Breast epithelium (tissue), 4 donors: ENCODE results near the gene RUVBL2. TPM values are rescaled to one million over a fixed set of nuclear protein-coding genes. Genes with fewer than 3 reads are reported as not detected.
A peak's percentile ranks its signal among the peaks of the same experiment; 100 is the strongest.

Source experiments
- DNase-seq, 2 donors: peaks; one replicate each; pipeline ENCODE4 v3.0.0-alpha.2; 2019; ENCODE audit warnings: low spot score in 2 of 2
- H3K27ac ChIP-seq, 2 donors: fragments of 200-600 bp; sonication (generic) in 1 of 2; one replicate each; pipeline ENCODE4 v1.5.1; 2016 to 2019; ENCODE audit warnings: mild to moderate bottlenecking in 1 of 2
- H3K27me3 ChIP-seq, 2 donors: fragments of 200-600 bp; sonication (generic) in 1 of 2; one replicate each; pipeline versions ENCODE4 v1.5.1 to v1.6.0; 2017 to 2019; ENCODE audit warnings: control low read depth in 1 of 2, mild to moderate bottlenecking in 1 of 2
- H3K36me3 ChIP-seq: fragments of 200-600 bp; one replicate; pipeline ENCODE4 v1.5.1; 2019
- H3K4me1 ChIP-seq, 2 donors: fragments of 200-600 bp; sonication (generic); one replicate each; pipeline ENCODE4 v1.5.1; 2016 to 2019; ENCODE audit warnings: control low read depth in 1 of 2
- H3K4me3 ChIP-seq, 3 donors: fragments of 200-600 bp; sonication (generic); 1 replicate in 2 of 3; 2 replicates in 1 of 3; pipeline ENCODE4 v1.5.1; 2016 to 2019; ENCODE audit warnings: mild to moderate bottlenecking in 3 of 3, moderate library complexity in 2 of 3
- H3K9me3 ChIP-seq, 2 donors: fragments of 200-600 bp; sonication (generic) in 1 of 2; one replicate each; pipeline ENCODE4 v1.5.1; 2016 to 2019; ENCODE audit warnings: control low read depth in 1 of 2
- CTCF ChIP-seq, 3 donors: fragments of 450-650 bp; IDR thresholded peaks; one replicate each; pipeline ENCODE4 v1.5.1; 2016 to 2017; ENCODE audit warnings: antibody characterized with exemption in 3 of 3, mild to moderate bottlenecking in 3 of 3, moderate library complexity in 3 of 3
- POLR2A ChIP-seq: fragments of 450-650 bp; IDR thresholded peaks from one replicate; pipeline ENCODE4 v1.6.1; 2016; ENCODE audit warnings: antibody characterized with exemption, mild to moderate bottlenecking, moderate library complexity
- POLR2AphosphoS5 ChIP-seq, 3 donors: sonication (generic); formaldehyde crosslinking; IDR thresholded peaks; one replicate each; pipeline ENCODE4 v1.6.1; 2017; ENCODE audit warnings: antibody characterized with exemption in 3 of 3
- intact Hi-C: fragments of 100-400 bp; cut with DNase I; formaldehyde crosslinking; loops from one replicate; pipeline ENCODE4 v1.15.1; 2023; ENCODE audit warnings: low total_unique reads
- total RNA-seq, 3 donors: library from RNA; depleted of rRNA; stranded (reverse); fragments of >200 nt; gene quantifications; one replicate each; pipeline ENCODE4 v1.1.0, GENCODE V29; 2016

Gene RUVBL2
- total RNA-seq, 3 donors from 2014 or later = 74.1 to 104 (median 84.0) TPM

DNA sequence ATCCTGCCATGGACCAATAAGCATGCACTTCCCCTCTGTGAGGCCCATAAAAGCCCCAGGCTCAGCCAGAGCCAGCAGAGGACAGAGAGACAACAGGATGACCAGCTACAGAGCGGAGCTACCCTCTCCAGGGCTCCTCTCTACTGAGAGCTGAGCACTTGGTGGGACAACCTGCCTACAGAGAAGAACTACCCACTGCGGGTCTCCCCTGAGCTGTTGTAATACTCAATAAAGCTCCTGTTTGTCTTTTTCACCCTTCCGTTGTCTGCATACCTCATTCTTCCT, 46.5 kb upstream of the RUVBL2 start:
- H3K4me1 ChIP-seq = no peaks in the 10 kb centered on the region
- TF ChIP-seq POLR2AphosphoS5 (IDR thresholded peaks at IDR 0.05) = no peak
- no peak for TF ChIP-seq CTCF (IDR thresholded peaks at IDR 0.05)
- TF ChIP-seq POLR2A = no peak
- DNase-seq = no peak
- no peaks in the 10 kb centered on the region for H3K27me3 ChIP-seq
- no peaks in the 10 kb centered on the region for H3K36me3 ChIP-seq
- intact Hi-C loops = no loop called here
- no peak overlapping the region for H3K4me3 ChIP-seq
- H3K9me3 ChIP-seq = peaks cover 0 to 3% of the 10 kb centered on the region in 2 donors
- no peak overlapping the region for H3K27ac ChIP-seq

DNA sequence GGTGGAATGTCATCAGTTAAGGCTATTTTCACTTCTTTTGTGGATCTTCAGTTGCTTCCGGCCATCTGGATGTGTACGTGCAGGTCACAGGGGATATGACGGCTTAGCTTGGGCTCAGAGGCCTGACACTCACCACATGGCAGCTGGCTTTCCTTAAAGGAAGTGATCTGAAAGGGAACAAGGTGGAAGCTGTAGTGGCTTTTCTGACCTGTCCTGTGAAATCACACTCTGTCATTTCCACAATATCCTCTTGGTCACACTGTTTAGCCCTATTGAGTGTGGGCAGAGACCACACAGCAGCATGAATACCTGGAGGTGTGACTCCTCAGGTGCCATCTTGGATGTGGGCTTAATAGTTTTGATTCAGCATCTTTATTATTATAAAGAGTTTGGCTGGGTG, 43.5 kb upstream of the RUVBL2 start:
- no peaks in the 10 kb centered on the region for H3K27me3 ChIP-seq
- no peak overlapping the region for H3K4me3 ChIP-seq
- H3K9me3 ChIP-seq = peaks cover 0 to 3% of the 10 kb centered on the region in 2 donors
- TF ChIP-seq CTCF (IDR thresholded peaks at IDR 0.05) = no peak
- TF ChIP-seq POLR2A = no peak
- no peak for TF ChIP-seq POLR2AphosphoS5 (IDR thresholded peaks at IDR 0.05)
- H3K36me3 ChIP-seq = no peaks in the 10 kb centered on the region
- no peak overlapping the region for H3K27ac ChIP-seq
- DNase-seq = no peak
- intact Hi-C loops = no loop called here
- H3K4me1 ChIP-seq = peaks cover 0 to under 1% of the 10 kb centered on the region in 2 donors

DNA sequence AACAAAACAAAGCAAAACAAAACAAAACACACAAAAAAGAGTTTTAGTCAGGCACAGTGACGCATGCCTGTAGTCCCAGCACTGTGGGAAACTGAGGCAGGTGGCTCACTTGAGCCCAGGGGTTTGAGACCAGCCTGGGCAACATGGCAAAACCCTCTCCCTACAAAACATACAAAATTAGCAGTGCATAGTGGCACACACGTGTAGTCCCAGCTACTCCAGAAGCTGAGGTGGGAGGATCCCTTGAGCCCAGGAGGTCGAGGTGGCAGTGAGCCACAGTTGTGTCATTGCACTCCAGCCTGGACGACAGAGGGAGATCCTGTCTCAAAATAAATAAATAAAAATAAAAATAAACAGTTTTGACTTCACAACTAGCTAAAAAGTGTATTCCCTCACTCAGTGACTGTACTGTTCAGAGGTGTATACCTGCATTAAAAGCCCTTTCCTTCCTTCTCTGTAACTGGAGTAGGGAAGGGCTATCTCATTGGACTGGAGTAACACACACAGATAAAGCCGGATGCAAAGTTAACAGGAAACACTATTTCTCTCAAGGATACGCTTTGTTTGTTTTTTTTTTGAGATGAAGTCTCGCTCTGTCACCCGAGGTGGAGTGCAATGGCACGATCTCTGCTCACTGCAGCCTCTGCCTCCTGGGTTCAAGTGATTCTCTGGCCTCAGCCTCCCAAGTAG, 42.7 kb upstream of the RUVBL2 start:
- Histone ChIP-seq H3K4me1 (peaks cover 0 to 9% of the 10 kb centered on the region in 2 donors), H3K9me3 (peaks cover 0 to 3% of the 10 kb centered on the region in 2 donors), H3K27ac (no peak overlapping the region), H3K36me3 (no peaks in the 10 kb centered on the region), H3K4me3 (no peak overlapping the region), H3K27me3 (no peaks in the 10 kb centered on the region)
- TF ChIP-seq POLR2A = no peak
- DNase-seq = no peak
- intact Hi-C loops = no loop called here

DNA sequence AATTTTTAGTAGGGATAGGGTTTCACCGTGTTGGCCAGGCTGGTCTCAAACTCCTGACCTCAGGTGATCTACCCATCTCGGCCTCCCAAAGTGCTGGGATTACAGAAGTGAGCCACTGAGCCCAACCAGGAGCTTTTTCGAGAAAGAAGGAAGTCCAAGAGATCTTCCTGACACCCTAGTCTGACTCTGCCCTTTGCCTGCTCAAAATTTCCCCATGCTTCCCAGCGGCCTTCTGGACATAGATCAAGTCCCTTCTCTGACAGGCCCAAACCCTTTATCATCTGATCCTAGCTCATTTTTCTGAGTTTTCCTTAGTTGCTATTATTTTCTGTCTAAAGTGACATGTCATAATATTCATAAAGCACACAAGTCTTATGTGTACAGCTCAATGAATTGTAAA, 40.5 kb upstream of the RUVBL2 start:
- H3K4me1 ChIP-seq = peaks cover 0 to 9% of the 10 kb centered on the region in 2 donors
- H3K27me3 ChIP-seq = no peaks in the 10 kb centered on the region
- H3K27ac ChIP-seq = no peak overlapping the region
- H3K9me3 ChIP-seq = no peaks in the 10 kb centered on the region
- H3K4me3 ChIP-seq = no peak overlapping the region
- TF ChIP-seq CTCF (IDR thresholded peaks at IDR 0.05) (no peak), POLR2A (no peak), POLR2AphosphoS5 (IDR thresholded peaks at IDR 0.05) (no peak)
- H3K36me3 ChIP-seq = no peaks in the 10 kb centered on the region
- no peak for DNase-seq
- intact Hi-C loops = no loop called here

- DNase-seq = no peak
- Histone ChIP-seq H3K4me3 (peak overlapping the region; percentile 69 to 96 (median 83)), H3K27me3 (no peaks in the 10 kb centered on the region), H3K27ac (peak overlapping the region; percentile 71 to 80), H3K36me3 (no peaks in the 10 kb centered on the region), H3K4me1 (peaks cover 0 to 9% of the 10 kb centered on the region in 2 donors), H3K9me3 (no peaks in the 10 kb centered on the region)
- TF ChIP-seq POLR2AphosphoS5 (IDR thresholded peaks at IDR 0.05) (no peak), POLR2A (no peak), CTCF (IDR thresholded peaks at IDR 0.05) (no peak)
- intact Hi-C loops = loop anchor here (1.0 kb wide), 1 partner anchor 17 kb away; no protein-coding TSS in a partner anchor
Measured at GRCh38 chr19:48953990-48954594, 39.6 kb upstream of the RUVBL2 start.
